GM10266 (cell line): ENCODE data around the gene IGFBPL1.

ENCODE experiments used
- DNase-seq: peaks from one replicate; pipeline ENCODE4 v3.0.0; 2012; ENCODE audit errors: extremely low spot score
- TF ChIP-seq, protein P1 (sequence below): IDR thresholded peaks from 2 replicates; pipeline ENCODE4 v1.5.1; 2012; ENCODE audit warnings: mild to moderate bottlenecking, low read depth; ENCODE audit not compliant: control insufficient read depth, insufficient read depth; ENCODE audit errors: missing control alignments

IGFBPL1 gene

DNA sequence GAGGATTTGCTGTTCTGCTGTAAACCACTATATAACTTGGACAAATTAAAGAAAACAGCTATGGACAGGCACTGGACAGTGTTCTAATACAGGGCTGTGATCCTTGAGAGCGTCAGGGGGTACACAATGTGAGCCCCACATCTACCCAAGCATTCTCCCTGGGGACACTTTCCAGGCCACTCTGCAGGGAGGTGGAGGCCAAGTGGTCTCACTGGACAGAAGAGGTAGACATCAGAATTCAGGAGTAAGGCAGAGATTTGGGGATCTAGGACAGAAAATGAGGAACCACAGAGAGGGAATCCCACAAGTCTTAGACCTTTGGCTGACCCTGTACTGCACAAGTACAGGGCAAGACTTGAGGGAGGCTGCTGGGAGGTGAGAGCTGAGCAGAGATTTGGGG, 3.8 kb upstream of the IGFBPL1 start:
- no peak for DNase-seq
- TF ChIP-seq, protein P1, sequence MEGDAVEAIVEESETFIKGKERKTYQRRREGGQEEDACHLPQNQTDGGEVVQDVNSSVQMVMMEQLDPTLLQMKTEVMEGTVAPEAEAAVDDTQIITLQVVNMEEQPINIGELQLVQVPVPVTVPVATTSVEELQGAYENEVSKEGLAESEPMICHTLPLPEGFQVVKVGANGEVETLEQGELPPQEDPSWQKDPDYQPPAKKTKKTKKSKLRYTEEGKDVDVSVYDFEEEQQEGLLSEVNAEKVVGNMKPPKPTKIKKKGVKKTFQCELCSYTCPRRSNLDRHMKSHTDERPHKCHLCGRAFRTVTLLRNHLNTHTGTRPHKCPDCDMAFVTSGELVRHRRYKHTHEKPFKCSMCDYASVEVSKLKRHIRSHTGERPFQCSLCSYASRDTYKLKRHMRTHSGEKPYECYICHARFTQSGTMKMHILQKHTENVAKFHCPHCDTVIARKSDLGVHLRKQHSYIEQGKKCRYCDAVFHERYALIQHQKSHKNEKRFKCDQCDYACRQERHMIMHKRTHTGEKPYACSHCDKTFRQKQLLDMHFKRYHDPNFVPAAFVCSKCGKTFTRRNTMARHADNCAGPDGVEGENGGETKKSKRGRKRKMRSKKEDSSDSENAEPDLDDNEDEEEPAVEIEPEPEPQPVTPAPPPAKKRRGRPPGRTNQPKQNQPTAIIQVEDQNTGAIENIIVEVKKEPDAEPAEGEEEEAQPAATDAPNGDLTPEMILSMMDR = no peak

GRCh38 chr9:38424918-38425317, 664 bp upstream of the IGFBPL1 start:
- DNase-seq = no peak
- TF ChIP-seq, protein P1 = no peak

DNA sequence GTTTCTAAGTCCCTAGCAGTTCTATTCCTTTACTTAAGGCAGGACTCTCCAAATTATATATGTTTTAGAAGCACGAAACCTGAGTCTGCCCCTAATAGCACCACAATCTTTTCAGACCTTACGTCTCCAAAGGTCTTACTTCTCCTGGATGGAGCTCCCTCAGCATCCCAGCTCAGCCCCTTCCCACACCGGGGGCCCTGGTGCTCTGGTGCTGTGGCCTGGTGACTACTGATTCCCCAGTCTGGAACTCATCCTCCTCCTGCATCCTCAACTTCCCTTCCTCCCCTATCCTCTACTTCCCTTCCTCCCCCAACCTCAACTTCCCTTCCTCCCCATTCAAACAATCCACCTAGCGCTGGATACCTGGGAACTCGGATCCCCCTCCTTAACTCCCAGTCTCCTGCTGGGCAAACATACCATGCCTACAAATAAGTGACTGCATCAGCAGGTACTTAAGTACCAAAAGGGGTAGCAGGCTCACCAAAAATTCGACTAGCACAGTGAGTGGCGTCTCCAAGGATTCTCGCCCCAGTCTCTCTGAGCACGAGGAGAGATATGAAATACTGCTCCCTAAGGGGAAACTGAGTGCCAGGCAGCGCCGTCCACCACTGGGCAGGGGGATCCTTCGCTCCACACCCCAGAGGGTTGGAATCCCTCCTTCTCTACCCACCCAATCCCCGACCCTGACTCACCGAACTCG, 831 bp downstream of the IGFBPL1 start:
- TF ChIP-seq, protein P1 = no peak
- DNase-seq = no peak

GRCh38 chr9:38422555-38423260, 1.5 kb downstream of the IGFBPL1 start:
- TF ChIP-seq, protein P1 = no peak
- no peak for DNase-seq

DNA sequence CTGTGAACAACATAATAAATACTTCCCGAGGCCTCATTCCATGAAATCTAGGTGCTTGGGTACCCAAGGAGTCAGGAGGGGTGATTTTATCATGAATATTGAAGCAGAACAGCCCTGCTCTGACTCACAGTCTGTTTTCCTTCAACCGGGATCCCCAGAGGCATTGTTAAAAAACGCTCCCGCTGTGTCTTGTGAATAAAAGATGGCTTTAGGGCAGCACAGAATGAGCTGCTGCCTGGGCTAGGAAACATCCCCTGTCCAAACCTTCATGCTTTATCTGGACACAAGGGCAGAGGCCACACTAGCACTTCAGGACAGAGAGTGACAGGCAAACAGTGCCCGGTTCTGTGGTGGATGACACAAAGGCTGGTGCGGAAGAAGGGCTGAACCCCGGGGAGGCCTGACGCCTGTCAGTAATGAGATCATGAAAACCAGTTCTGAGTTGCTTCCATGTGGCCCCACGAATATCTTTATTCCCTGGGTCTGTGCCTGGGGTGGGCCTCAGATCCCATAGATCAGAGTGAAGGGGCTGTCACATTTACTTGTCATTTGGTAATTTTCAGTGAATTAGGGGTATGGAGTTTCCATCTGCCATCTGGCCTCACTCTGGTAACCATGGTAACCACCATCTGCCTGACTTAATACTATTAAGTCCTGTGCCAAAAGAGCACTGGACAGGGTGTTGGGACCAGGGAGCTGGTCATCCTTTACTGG, 2.6 kb downstream of the IGFBPL1 start:
- no peak for DNase-seq
- TF ChIP-seq, protein P1 = no peak

DNA sequence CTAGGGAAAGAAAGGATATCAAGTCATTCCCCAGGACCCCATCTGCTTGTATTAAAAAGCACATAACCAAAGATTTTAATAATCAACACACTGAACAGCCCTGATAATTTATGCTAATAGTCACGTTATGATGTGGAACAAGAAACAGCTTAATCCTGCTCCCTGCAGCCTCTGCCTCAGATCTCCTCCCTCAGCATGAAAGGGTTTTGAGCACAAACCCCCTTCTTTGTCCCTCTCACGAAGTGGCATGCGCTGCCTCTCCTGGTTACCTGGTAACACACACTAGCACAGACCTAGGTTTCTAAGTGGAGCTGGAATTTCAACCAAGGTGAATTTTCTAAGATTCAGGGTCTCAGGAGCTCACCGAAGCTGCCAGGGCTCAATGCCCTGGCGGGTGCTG, 5.1 kb downstream of the IGFBPL1 start:
- no peak for DNase-seq
- TF ChIP-seq, protein P1 = no peak
